ENCODE measurements around the gene HPGD.
"Not testable (repeated sequence)": the region's sequence is repeated elsewhere in the genome, so short reads cannot be mapped to it uniquely, and the experiment has no call there.

HPGD gene

GRCh38 chr4:174496631-174497432 lies 25.5 kb downstream of the HPGD start:
- no peak for TF ChIP-seq CTCF (conservative IDR thresholded peaks at IDR 0.05; ENCODE audit: low read length)
- H3K4me3 ChIP-seq (ENCODE audit: low read length), result no peak overlapping the region
- DNase-seq (ENCODE audit: low read depth), result no peak

- DNase-seq (ENCODE audit: low read depth), result no peak
- no peak overlapping the region for H3K4me3 ChIP-seq (ENCODE audit: low read length)
- no peak for TF ChIP-seq CTCF (conservative IDR thresholded peaks at IDR 0.05; ENCODE audit: low read length)
Observed at GRCh38 chr4:174495626-174496025, 26.7 kb downstream of the HPGD start.

- no peak for DNase-seq (ENCODE audit: low read depth)
- H3K4me3 ChIP-seq (ENCODE audit: low read length), result no peak overlapping the region
- TF ChIP-seq CTCF (conservative IDR thresholded peaks at IDR 0.05; ENCODE audit: low read length), result no peak
Observed at GRCh38 chr4:174494726-174495125, 27.6 kb downstream of the HPGD start.

GRCh38 chr4:174494146-174494545 lies 28.1 kb downstream of the HPGD start:
- H3K4me3 ChIP-seq (ENCODE audit: low read length), result no peak overlapping the region
- TF ChIP-seq CTCF (conservative IDR thresholded peaks at IDR 0.05; ENCODE audit: low read length), result no peak
- DNase-seq (ENCODE audit: low read depth), result no peak

- H3K4me3 ChIP-seq (ENCODE audit: low read length), result no peak overlapping the region
- peak; percentile 4 for DNase-seq (ENCODE audit: low read depth)
- no peak for TF ChIP-seq CTCF (conservative IDR thresholded peaks at IDR 0.05; ENCODE audit: low read length)
Observed at GRCh38 chr4:174490451-174490961, 31.8 kb downstream of the HPGD start.

GRCh38 chr4:174488368-174488767 lies 33.9 kb downstream of the HPGD start:
- DNase-seq (ENCODE audit: low read depth); H3K4me3 ChIP-seq (ENCODE audit: low read length): not testable (repeated sequence)

- no peak overlapping the region for H3K4me3 ChIP-seq (ENCODE audit: low read length)
- TF ChIP-seq CTCF (conservative IDR thresholded peaks at IDR 0.05; ENCODE audit: low read length), result no peak
- no peak for DNase-seq (ENCODE audit: low read depth)
Observed at GRCh38 chr4:174485025-174485424, 37.3 kb downstream of the HPGD start.

All from AG10803 (cell line).